HG02759 (cell line): ENCODE measurements around the gene GART.
"Not testable (repeated sequence)": the region's sequence is repeated elsewhere in the genome, so short reads cannot be mapped to it uniquely, and the experiment has no call there.

ENCODE experiments used
- ATAC-seq: cut with Tn5 transposase; IDR thresholded peaks from one replicate; pipeline ENCODE4 v1.9.1; 2021; ENCODE audit warnings: mild to moderate bottlenecking, moderate library complexity; ENCODE audit not compliant: unreplicated experiment

GART gene

DNA sequence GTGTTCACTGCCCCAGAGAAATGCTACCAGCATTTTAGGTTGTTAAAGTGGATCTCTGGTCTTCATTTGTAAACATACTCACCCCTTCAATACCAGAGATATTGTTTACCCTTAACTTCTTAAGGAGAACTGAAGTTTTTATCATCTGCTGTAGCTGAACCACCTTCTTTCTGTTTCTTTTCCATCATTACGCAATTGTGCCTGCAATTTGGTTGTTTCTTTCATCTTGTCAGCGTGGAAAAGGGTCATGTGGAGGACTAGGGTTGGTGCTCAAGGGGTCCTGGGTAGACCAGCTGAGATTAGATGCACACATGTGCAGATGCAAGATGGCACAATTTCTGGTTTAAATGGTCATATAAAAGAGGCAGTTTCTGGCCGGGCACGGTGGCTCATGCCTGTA is 23.0 kb downstream of the GART start:
- ATAC-seq, result no peak

DNA sequence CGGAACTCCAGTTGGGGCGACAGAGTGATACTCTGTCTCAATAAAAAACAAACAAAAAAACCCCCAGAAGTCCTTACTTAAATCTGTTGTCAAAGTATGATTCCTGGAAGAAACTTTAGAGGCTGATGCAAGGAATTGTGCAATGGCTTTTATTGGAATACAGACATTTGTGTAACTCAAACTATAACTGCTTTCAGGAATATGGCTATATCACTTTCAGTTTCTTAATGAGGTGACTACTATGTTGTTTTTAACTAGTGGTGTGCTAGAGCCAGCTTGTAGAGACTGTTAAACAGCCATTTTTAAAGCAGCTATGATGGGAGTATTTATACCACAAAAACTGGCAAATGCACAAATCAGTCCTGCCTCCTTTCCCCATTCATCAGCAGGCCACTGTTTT is 27.7 kb downstream of the GART start:
- no peak for ATAC-seq

DNA sequence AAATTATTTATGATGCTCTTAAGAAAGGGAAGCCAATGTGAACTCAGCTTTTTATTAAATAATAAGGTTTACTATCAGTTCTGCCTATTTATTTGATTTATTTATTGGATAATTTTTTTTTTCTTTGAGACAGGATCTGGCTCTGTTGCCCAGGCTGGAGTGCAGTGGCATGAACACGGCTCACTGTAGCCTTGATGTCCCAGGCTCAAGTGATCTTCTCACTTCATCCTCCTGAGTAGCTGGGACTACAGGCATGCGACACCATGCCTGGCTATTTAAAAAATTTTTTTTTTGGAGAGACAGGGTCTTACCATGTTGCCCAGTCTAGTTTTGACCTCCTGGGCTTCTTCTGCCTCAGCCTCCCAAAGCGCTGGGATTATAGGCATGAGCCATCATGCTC is 29.4 kb downstream of the GART start:
- ATAC-seq, result no peak

DNA sequence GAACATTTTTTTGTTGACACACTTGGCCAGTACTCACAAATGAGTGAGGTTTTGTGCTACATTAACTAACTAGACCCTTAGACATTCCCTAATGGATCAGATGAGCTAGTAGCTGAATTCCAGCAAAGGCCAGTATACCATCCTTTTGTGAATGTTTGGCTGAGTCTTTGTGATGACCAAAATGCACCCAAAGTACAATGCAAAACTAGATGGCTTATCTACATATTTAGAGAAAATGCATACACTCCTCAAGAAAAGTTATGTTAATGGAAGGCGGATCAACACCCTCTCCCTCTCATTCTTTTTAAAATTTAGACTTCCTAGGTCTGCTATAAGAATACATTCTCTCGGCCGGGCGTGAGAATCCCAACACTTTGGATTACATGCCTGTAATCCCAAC is 30.3 kb downstream of the GART start:
- ATAC-seq, result no peak

DNA sequence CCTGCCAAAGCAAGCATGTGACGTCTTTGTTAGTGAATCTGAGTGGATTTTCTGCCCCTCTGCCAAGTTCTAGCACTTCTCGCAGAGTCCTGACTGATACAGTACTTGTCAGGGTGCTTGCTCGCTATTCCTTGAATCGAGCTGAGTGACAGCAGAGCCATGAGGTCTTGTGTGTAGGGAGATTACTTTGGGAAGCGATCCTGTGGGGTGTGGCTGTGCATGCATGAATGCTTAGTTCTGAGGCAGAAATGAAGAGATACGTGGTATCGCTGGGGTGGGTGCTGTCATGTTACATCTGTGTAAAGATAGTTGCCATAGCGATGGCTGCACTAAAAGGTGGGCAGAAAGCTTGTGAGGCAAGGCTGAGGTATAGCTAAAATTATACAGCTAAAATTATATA is 31.1 kb downstream of the GART start:
- ATAC-seq, result no peak

DNA sequence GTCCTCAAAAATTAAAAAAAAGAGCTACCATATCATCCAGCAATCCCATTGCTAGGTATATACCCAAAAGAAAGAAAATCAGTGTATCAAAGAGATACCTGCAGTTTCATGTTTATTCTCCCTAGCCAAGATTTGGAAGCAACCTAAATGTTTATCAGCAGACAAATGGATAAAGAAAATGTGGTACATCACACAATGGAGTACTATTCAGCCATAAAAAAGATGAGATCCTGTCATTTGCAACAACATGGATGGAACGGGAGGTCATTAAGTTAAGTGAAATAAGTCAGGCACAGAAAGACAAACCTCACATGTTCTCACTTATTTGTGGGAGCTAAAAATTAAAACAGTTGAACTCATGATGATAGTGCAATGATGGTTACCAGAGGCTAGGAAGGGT is 34.9 kb downstream of the GART start:
- ATAC-seq, result not testable (repeated sequence)

DNA sequence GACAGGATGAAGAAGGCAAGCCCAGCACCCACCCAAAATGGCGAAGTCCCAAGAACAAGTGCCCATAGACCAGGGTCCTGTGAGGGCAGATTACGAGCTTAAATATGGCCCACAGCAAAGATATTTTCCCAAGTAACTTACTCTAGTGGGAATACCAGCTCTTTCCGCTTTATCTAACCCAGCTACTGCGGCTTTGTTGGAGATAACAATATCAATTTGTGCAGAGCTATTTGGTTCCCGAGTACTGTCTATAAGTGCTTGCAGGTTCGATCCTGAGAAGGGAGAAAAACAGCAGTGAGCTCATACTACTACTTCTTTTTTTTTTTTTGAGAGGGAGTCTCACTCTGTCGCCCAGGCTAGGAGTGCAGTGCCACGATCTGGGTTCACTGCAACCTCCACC is 36.1 kb downstream of the GART start:
- no peak for ATAC-seq

DNA sequence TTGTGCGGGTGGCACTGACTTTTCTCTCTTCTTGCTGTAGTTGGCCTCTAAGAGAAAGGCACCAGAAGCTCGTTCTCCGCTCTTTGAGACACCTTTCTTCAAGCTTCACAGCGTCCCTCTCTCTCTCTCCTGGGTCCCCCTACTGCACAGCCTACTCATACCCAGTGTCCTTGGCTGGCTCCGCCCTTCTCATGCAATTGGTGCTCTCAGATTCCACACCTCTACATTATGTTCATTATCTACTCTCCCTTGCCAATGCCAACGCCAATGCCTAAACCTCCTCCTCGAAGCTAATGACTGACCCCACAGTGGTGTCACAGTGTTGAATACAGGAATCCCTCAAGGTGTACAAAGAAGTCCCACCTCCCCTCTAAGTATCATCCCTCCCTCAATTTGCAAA is 45.6 kb downstream of the GART start:
- ATAC-seq, result no peak

DNA sequence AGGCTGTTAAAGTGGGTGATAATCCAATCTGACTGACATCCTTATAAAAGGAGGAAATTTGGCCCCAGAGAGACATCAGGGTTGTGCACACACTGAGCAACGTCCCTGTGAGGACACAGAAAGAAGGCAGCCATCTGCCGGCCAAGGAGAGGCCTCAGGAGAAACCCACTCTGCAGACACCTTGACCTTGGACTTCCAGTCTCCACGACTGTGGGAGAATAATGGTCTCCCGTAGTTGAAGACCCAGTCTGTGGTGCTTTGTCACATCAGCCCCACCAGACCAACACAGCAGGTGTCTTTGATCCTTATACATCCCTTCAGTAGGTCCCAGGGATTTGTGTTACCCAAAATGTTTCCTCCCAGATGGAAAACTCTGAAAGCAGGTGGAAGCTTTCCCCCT is 46.2 kb downstream of the GART start:
- no peak for ATAC-seq

DNA sequence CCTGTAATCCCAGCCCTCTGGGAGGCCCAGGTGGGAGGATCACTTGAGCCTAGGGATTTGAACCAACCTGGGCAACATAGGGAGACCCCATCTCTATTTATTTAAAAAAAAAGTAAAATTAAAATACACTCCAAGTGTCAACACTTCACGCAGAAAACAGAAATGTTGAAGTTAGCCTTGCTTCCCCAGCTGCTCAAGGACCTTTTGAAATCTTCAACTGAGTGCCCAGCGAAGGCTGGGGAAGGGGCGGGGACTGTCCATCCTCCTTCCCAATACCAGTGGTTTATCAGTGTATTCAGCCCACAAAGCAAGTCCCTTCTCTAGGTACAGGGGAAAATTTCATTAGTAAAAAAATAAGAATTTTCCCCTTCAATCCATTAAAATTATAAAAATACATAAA is 48.2 kb downstream of the GART start:
- no peak for ATAC-seq

DNA sequence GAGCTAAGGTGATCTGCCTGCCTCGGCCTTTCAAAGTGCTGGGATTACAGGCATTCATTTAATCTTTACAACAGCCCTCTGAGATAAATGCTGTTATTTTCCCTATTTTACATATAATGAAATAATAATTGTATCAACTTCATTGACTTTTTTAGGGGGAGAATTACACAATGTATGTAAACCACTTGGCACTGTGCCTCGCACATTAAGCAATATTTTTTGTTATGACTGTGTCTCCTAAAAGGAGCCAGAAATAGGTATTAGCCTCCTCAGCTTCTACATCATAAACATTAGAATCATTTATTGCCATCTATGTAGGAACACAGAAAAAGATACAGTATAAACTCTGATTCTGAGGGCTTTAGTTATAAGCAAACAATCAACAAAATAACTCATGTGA is 49.3 kb downstream of the GART start:
- ATAC-seq, result no peak

DNA sequence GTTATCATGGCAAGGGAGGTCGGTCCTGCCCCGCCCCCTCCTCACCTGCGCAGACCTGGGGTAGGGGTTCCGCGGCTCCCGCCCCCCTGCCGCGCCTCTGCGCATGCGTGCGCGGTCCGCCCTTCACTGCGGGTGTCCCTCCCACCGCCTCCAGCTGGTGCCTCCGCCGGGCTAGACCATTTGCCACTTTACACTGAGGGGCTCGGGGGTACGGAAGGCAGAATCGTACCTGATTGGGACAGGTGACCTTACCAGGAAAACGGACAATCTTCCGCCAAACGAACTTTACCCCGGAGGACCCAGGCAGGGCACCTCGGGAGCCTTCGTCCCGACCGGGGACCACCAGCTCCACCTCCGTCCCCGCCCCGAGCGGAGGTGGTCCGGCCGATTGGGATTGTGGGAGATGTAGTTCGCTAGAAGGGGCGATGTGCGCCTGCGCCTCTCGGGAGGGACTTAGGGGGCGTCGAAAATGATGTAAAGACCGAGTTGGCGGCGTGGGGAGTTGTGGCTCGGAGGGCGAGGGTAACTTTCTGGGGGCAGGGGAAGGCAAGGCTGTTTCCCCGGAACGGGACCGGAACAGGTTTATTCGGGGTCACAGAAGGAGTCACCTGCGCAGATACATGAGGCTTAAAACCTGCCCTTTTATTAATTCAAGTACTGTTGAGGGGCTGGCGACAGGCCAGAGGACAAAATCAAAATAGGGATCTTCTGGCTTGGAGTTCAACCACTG is 50.4 kb downstream of the GART start, which contains the start of gene DNAJC28:
TSS of gene DNAJC28 (minus strand) at position 344 of the 730 bp plus-strand sequence. CDS start 2,323 bp downstream, outside the sequence.
- ATAC-seq, result peak; percentile 96

DNA sequence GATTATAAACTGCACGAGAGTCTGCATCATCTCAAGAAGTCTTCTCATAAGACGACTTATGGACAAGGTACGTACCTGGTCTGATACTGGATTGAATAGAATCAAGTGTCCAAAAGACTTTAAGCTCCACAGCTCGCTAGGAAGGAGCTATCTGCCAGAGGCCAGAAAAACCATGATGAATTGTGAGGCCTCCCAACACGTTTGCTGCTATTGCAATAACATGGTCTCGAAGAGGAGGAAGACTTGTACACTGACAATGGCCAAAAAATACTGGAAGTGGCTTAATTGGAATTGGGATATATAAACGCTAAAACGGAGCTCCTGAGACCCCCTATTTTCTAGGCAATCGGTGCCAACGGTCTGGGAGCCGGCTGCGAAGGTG is 50.9 kb downstream of the GART start:
- ATAC-seq, result no peak

DNA sequence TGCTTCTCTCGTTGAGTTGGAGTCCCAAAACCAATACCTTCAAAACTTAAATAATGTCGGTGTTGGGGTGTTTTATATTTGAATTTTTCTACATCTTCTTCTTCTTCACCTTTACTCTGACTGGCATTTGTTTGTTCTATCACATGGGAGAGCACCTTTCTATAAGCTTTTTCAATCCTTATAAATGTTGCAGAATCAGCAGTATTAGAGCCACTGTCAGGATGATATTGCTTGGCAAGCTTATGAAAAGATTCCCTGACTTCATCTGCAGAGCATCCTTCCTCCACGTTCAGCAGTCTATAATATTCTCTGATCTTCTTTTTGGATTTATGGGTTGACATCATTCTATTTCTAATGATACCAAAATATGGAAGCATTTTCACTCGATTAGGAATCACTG is 53.0 kb downstream of the GART start:
- ATAC-seq, result no peak

DNA sequence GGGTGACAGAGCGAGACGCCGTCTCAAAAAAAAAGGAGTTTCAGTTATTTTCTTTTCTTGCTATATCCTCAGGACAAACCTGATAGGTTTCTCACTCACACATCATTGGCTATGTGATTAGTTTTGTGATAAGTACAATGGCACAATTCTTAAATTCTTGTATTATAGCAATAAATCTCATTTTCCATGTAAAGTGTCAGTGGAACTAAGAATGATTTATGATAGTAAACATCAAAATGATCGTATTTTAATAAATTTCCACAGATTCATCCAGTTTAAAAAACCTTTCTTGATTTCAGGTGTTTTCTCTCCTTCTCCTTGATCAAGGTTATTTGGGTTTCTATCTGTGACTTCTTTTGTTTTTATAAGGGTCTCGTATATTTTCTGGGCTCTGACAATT is 53.9 kb downstream of the GART start:
- no peak for ATAC-seq

DNA sequence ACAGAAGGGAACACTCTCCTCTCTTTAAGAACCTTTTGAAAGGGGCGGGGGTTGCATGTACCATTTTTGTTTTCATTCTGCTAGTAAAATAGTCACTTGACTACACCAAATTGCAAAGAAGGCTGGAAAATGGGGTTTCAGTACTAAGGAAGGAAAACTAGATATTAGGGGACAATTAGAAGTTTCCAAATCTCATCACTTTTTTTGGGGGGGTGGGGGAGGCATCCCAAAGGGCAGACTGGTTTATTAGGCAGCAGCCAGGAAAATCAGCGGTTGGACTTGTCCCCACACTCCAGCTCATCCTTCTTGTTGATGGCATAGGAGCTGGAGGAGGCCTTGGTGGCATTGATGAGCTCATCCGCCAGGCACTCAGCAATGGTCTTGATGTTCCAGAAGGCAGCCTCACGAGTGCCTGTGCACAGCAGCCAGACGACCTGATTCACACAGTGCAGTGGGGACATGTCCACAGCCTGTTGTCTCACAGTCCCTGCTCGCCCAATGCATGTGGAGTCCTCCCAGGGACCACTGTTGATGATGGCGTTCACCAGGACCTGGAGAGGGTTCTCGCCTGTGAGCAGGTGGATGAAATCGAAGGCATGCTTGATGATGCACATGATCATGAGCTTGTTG is 60.5 kb downstream of the GART start:
- no peak for ATAC-seq

DNA sequence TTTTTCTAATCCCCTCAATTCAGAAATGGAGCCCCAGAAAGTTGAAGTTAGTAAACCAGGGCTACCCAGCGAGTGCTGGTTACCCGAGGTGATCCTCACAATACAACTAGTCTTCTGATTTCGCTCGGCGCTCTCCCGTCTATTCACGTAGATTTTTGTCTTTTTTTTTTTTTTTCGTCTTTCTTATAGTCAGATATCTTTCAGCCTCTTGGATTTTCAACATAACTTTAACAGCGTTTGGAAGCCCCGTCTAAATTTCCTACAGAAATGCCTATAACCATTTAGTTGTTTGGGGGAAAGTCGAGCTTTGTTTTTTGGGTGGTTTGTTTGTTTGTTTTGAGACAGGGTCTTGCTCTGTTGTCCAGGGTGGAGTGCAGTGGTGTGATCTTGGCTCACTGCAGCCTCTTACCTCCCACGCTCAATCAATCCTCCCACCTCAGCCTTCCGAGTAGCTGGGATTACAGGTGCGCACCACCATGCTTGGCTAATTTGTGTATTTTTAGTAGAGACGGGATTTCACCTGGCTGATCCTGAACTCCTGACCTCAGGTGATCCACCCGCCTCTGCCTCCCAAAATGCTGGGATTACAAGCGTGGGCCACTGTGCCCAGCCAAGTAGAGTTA is 61.3 kb downstream of the GART start:
- no peak for ATAC-seq

DNA sequence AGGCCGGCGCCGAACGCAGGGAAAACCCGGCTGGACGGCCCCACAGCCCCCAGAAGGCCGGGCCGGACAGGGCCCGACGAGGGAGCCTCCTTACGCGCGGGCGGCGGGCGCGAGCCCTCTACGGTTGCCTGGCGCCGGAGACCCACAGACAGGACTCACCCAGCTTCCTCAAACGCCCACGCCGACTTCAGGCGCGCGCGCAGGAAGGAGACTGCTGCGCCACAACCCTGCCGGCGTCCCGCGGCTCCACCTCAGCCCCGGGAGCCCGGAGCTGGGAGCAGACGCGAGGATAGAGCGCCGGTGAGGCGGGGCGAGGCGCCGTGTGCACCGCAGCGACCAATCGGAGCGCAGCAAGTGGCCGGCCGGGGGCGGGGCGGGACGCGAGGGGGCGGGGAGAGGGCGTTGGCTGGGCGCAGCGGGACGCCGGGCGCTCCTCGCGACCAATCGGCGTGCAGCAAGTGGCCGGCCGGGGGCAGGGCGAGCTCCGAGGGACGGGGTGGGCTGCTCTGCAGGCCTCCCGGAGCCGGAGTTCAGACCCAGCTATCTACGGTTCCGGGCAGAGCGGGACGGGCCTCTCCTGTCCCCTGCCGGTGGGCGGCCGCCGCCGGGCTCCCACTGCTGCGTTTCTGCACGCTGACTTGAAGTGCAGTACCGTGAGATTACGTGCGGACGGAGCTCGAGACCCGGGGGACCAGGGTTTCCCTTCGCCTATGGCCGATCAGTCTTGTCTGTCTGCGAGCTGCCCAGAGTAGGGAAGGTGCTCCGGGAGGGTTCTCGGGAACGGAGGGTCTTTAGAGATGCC is 62.0 kb downstream of the GART start, which contains the start of gene TMEM50B:
TSS of gene TMEM50B (minus strand) at position 296 of the 802 bp plus-strand sequence. CDS start 11,089 bp downstream, outside the sequence.
- ATAC-seq, result peak; percentile 92

DNA sequence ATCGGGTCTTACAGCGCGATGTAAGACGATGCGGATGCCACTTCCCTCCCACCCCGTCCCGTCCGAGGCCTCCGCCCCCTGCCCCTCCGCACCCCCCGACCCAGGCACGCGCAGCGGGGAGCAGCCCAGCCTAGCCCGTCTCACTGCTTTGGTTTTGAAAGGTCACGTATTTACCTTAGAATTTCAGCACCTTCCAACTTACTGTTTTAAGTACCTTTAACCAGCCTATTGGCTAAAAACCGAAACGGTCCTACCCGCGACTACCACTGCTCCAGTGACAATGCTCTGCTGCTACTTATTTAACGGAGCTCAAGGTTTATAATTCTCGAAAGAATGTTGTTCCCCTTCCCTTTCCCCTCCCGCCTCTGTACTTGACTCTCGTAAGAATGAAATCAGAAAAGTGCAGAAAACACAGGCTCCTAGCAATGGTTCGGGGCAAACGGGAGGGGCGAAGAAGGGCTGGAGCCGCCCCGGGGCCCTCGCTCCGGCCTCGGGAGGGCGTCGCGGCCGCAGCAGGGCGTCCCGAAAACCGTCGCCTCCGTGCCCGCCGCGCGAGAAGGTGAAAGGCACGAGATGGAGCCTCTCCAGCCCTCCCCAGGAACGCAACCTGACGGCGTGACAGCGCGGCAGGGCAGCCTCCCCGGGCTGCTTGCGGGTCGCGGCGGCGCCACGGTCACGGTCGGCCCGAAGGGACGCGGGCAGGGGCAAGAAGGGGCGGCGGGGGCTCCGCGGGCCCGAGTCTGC is 62.8 kb downstream of the GART start:
- peak; percentile 27 for ATAC-seq

DNA sequence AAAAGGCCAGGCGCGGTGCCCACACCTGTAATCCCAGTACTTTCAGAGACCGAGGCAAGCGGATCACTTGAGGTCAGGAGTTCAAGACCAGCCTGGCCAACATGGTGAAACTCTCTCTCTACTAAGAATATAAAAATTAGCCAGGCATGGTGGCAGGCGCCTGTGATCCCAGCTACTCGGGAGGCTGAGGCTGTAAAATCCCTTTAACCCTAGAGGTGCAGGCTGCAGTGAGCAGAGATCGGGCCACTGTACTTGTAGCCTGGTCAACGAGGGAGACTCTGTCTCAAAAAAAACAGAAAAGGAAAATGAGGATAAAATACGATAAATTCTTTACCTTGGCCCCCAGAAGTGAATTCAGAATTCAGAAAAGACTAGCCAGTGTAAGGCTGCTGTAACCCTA is 63.7 kb downstream of the GART start:
- no peak for ATAC-seq

DNA sequence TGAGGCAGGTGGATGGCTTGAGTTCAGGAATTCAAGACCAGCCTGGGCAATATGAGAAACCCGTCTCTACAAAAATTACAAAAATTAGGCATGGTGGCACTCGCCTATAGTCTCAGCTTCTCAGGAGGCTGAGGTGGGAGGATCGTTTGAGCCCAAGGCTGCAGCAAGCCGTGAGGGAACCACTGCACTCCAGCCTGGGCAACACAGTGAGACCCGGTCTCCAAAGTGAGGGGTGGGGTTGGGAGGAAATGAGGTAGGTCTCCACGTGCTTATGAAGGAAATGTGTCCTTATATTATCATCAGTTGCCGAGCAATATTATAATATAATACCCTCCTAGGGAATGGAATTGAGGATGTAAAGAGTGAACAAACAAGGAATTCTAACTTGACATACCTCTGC is 64.9 kb downstream of the GART start:
- no peak for ATAC-seq
